HG02852 (cell line): ENCODE data around the gene GGT5.
"Not testable (repeated sequence)": the region's sequence is repeated elsewhere in the genome, so short reads cannot be mapped to it uniquely, and the experiment has no call there.

Experiments used
- ATAC-seq: cut with Tn5 transposase; IDR thresholded peaks from one replicate; pipeline ENCODE4 v1.9.1; 2021; ENCODE audit warnings: mild to moderate bottlenecking, moderate library complexity; ENCODE audit not compliant: unreplicated experiment

GGT5 gene

GRCh38 chr22:24206460-24207263 is 38.2 kb downstream of the GGT5 start:
- not testable (repeated sequence) for ATAC-seq

- no peak for ATAC-seq
These were observed 39.3 kb downstream of the GGT5 start for GRCh38 chr22:24205438-24206195.

DNA sequence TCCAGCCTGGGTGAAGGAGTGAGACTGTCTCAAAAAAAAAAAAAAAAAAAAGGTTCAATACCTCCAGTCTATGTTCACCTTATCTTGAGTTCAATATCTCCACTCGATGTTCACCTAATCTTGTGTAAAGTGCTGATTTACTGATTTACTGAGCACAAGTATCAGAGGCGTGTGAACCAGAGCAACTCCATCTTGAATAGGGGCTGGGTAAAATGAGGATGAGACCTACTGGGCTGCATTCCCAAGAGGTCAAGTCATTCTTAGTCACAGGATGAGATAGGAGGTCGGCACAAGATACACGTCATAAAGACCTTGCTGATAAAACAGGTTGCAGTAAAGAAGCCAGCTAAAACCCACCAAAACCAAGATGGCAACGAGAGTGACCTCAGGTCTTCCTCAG is 41.0 kb downstream of the GGT5 start:
- not testable (repeated sequence) for ATAC-seq

DNA sequence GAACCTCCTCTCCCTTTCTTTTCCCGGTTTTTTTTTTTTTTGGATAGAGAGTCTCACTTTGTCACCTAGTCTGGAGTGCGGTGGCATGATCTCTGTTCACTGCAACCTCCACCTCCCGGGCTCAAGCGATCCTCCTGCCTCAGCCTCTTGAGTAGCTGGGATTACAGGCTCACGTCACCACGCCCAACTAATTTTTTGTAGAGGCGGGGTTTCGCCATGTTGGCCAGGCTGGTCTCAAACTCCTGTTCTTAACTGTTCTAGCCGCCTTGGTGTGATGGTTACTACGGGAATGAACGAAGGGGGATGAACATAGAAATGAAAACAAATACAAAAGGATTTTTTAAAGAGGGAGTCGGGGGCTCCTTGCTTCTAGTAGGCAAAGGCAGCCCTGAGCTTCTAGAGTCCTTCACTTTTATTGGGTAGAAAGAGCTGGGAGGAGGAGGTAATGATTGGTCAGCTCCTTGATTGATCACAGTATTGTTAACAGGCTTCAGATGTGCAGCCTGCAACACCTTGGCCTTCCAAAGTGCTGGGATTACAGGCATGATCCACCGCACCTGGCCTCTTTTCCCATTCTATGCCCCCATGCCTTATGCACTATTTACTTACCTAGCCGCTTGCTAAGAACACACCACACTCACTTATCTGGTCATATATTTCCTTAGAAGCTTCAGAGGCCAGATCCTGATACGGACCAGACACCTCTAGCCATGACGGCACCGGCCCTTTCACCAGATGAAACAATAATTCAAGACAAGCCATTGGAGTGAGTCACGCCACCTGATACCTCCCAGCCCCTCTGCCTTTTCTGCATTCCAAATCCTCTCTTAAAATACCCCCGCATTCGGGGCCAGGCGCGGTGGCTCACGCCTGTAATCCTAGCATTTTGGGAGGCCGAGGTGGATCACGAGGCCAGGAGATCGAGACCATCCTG is 42.9 kb downstream of the GGT5 start:
- no peak for ATAC-seq

DNA sequence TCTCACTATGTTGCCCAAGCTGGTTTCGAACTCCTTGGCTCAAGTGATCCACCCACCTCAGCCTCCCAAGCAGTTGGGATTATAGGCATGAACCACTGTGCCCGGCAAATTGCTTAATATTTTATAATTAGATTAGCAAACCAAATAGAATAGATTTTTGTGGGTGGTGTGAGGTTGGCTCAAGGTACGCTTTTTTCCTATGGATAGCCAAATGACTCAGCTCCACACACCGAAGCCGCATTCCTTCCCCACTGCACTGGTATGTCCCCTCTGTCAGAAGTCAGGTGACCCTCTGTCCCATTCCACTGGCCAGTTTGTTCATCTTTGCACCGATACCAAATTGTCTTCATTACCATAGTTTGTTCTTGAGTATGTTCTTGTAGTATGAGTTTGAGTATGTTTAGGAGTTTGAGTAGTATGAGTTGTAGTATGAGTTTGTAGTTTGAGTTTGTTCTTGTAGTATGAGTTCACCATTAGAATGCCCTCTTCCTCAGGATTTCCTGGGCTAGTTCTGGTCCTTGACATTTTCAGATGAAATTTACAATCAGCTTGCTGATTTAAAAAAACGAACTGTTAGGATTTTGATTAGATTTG is 44.2 kb downstream of the GGT5 start:
- ATAC-seq, result no peak

DNA sequence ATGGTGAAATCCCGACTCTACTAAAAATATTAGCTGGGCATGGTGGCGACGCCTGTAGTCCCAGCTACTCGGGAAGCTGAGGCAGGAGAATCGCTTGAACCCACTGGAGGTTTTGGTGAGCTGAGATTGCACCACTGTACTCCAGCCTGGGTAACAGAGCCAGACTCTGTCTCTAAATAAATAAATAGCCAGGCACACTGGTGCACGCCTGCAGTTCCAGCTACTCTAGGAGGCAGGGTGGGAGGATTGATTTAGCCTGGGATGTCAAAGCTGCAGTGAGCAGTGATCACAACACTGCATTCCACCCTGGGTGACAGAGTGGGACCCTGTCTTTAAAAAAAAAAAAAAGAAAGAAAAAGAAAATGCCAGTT is 46.2 kb downstream of the GGT5 start:
- ATAC-seq, result no peak

- no peak for ATAC-seq
These were observed 53.0 kb downstream of the GGT5 start for GRCh38 chr22:24191893-24192292.

DNA sequence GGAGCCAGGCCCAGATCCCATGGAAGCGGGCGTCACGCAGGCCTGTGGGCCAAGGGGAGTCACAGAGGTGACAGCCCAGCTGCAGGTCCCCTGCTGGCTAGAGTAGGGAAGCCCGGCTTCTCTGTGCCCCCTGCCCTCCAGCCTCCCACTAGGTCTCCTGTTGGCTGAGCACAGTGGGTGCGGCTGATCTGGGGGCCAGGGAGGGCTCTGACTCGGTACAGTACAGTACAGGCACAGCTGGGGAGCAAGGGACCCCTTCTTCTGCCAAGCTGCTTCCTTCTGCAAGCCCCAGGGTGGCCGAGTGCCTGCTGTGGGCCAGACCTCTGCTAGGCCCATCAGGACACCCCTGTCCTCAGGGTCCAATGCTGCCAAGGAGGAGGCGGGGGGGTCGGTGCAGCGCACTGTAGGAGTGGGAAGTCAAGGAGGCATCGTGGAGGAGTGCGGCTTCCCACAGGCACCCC is 53.5 kb downstream of the GGT5 start:
- no peak for ATAC-seq

- ATAC-seq, result no peak
These were observed 54.2 kb downstream of the GGT5 start for GRCh38 chr22:24190596-24191208.

GRCh38 chr22:24190159-24190540 is 54.7 kb downstream of the GGT5 start:
- no peak for ATAC-seq

DNA sequence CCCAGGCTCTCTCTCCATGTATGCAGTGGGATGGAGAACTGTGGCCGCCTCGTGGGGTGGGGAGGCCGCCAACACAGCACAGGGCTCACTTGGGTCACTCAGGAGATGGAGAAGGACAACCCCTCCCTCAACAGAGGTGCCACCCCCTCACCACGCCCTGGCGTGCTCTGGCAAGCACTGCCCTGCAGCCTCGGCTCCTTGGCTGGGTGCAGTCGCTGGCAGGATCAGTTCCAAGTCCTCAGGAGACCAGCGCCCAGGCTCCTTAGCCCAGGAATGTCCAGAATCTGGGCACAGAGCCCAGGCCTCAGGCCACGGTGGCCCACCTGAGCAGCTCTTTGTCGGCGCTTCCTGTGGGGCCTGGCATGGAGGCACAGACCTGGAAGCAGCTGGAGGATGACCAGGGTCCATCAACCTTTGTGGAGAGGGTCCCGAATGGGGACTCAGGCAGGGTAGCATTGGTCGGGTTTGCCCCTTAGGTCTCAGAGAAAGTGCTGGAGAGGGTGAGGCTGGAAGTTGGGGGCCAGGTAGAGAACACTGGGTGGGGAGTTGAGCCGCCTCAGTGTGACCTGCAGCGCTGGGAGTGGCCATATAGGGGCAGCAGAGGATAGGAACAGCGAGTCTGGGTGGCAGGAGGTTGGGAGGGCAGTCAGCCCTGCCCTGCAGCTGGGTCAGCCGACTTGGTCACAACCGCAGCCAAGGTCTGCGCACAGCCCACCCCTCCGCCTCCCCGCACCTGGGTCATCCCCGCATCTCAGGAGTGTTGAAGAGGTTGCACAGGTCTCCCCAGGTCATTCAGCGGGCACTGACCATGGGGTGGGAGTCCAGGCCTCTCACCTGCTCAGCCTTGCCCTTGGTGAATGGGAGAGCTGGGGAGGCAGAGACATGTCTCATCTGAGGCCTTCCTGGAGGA is 55.4 kb downstream of the GGT5 start:
- ATAC-seq, result no peak

GRCh38 chr22:24188705-24189248 is 56.1 kb downstream of the GGT5 start:
- no peak for ATAC-seq

GRCh38 chr22:24187731-24188644 is 56.9 kb downstream of the GGT5 start:
- no peak for ATAC-seq

GRCh38 chr22:24186892-24187670 is 57.8 kb downstream of the GGT5 start:
- ATAC-seq, result no peak

- no peak for ATAC-seq
These were observed 58.5 kb downstream of the GGT5 start for GRCh38 chr22:24186352-24186740.

DNA sequence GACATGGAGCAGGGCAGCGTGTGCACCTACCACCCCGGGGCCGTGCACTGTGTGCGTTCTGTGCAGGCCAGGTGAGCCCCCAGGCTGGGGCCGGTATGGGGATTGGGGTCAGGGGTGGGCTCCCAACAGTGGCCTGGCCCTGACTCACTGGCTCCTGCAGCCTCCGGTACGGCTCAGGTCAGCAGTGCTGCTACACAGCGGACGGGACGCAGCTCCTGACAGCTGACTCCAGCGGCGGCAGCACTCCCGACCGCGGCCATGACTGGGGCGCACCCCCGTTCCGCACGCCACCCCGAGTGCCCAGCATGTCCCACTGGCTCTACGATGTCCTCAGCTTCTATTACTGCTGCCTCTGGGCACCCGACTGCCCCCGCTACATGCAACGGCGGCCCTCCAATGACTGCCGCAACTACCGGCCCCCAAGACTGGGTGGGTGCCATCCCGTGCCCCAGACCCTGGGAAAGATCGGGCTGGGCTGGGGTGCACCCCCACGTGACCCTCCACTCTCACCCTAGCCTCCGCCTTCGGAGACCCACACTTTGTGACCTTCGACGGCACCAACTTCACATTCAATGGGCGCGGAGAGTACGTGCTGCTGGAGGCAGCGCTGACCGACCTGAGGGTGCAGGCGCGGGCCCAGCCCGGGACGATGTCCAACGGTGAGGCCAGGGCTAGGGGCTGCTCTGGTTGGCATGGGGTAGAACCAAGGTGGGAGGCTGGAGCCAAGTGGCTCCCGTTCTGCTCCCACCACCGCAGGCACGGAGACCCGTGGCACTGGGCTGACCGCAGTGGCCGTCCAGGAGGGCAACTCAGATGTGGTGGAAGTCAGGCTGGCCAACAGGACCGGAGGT is 59.2 kb downstream of the GGT5 start:
- no peak for ATAC-seq
